ENCODE data around the gene DYRK1A.

- no peak for TF ChIP-seq YY1 (IDR thresholded peaks at IDR 0.05; ENCODE audit: extremely low read depth, insufficient replicate concordance, low read depth, low read length)
- TF ChIP-seq CTCF (IDR thresholded peaks at IDR 0.05 in 2 of 3, conservative IDR thresholded peaks at IDR 0.05 in 1 of 3; ENCODE audit: borderline replicate concordance in 1 of 3, insufficient read depth in 1 of 3, low read depth in 2 of 3, low read length in 2 of 3), result no peak
- TF ChIP-seq SRF (IDR thresholded peaks at IDR 0.05; ENCODE audit: low read depth), result no peak
- TF ChIP-seq JUND (IDR thresholded peaks at IDR 0.05), result no peak
- no peak for TF ChIP-seq POLR2A (IDR thresholded peaks at IDR 0.05; ENCODE audit: borderline replicate concordance, extremely low read depth, insufficient read depth, insufficient read length)
- no peak for TF ChIP-seq REST (IDR thresholded peaks at IDR 0.05; ENCODE audit: low read depth)
- no peak for TF ChIP-seq EGR1 (IDR thresholded peaks at IDR 0.05; ENCODE audit: low read depth)
- no peak for TF ChIP-seq EZH2 (IDR thresholded peaks at IDR 0.05)
- TF ChIP-seq MAX (IDR thresholded peaks at IDR 0.05), result no peak
- TF ChIP-seq ZBTB33 (IDR thresholded peaks at IDR 0.05; ENCODE audit: extremely low read depth, insufficient replicate concordance, low read length), result no peak
- TF ChIP-seq TCF7L2 (IDR thresholded peaks at IDR 0.05; ENCODE audit: borderline replicate concordance, extremely low read depth, insufficient read depth, insufficient read length), result no peak
- no peak for TF ChIP-seq SP1 (IDR thresholded peaks at IDR 0.05; ENCODE audit: low read depth)
- no peak for TF ChIP-seq POLR2AphosphoS5 (IDR thresholded peaks at IDR 0.05; ENCODE audit: low read depth, low read length)
- TF ChIP-seq SIN3A (IDR thresholded peaks at IDR 0.05; ENCODE audit: low read depth), result no peak
Observed at GRCh38 chr21:37574751-37575150, 208.2 kb downstream of the DYRK1A start.
